GM23248 (cell line): Measurements from ENCODE around the gene NEGR1. TPM values are rescaled to one million over a fixed set of nuclear protein-coding genes. Genes with fewer than 3 reads are reported as not detected.

Source experiments
- DNase-seq: peaks from one replicate; pipeline ENCODE4 v3.0.0-alpha.2; 2015
- H2AFZ ChIP-seq: fragments of 200-600 bp; sonication (generic); 2 replicates; pipeline ENCODE4 v1.6.1; 2016; ENCODE audit warnings: antibody characterized with exemption
- H3F3A ChIP-seq: fragments of 200-600 bp; sonication (generic); 2 replicates; pipeline ENCODE4 v1.6.1; 2016; ENCODE audit warnings: mild to moderate bottlenecking, antibody characterized with exemption, mixed run types; ENCODE audit not compliant: insufficient read depth
- H3K27ac ChIP-seq: fragments of 200-600 bp; sonication (generic); 2 replicates; pipeline ENCODE4 v1.5.1; 2016; ENCODE audit warnings: mild to moderate bottlenecking
- H3K27me3 ChIP-seq: fragments of 200-600 bp; sonication (generic); replicated peaks from 2 replicates; pipeline ENCODE4 v1.6.1; 2016; ENCODE audit warnings: mild to moderate bottlenecking; ENCODE audit not compliant: insufficient read depth
- H3K36me3 ChIP-seq: fragments of 200-600 bp; sonication (generic); 2 replicates; pipeline ENCODE4 v1.6.1; 2016; ENCODE audit warnings: low read depth, mild to moderate bottlenecking
- H3K4me1 ChIP-seq: fragments of 200-600 bp; sonication (generic); 2 replicates; pipeline ENCODE4 v1.6.1; 2016; ENCODE audit warnings: mild to moderate bottlenecking; ENCODE audit not compliant: insufficient read depth
- H3K4me2 ChIP-seq: fragments of 200-600 bp; sonication (generic); one replicate; pipeline ENCODE4 v1.6.1; 2016; ENCODE audit warnings: mild to moderate bottlenecking; ENCODE audit not compliant: unreplicated experiment
- H3K4me3 ChIP-seq: fragments of 200-600 bp; sonication (generic); 2 replicates; pipeline ENCODE4 v1.5.1; 2016; ENCODE audit warnings: mild to moderate bottlenecking
- H3K79me2 ChIP-seq: fragments of 200-600 bp; sonication (generic); 2 replicates; pipeline ENCODE4 v1.6.1; 2016; ENCODE audit warnings: mild to moderate bottlenecking; ENCODE audit not compliant: insufficient read depth
- H3K9ac ChIP-seq: fragments of 200-600 bp; sonication (generic); 2 replicates; pipeline ENCODE4 v1.6.1; 2016; ENCODE audit warnings: mild to moderate bottlenecking
- H3K9me2 ChIP-seq: fragments of 200-600 bp; sonication (generic); 2 replicates; pipeline ENCODE4 v1.6.1; 2016; ENCODE audit warnings: mixed run types, mild to moderate bottlenecking, moderate library complexity; ENCODE audit not compliant: insufficient read depth
- H3K9me3 ChIP-seq: fragments of 200-600 bp; sonication (generic); one replicate; pipeline ENCODE4 v1.6.1; 2017; ENCODE audit warnings: low read depth
- H4K20me1 ChIP-seq: fragments of 200-600 bp; sonication (generic); 2 replicates; pipeline ENCODE4 v1.6.0; 2016; ENCODE audit not compliant: insufficient read depth
- EZH2 ChIP-seq: fragments of 200-600 bp; sonication (generic); IDR thresholded peaks from 2 replicates; pipeline ENCODE4 v1.6.1; 2018; ENCODE audit warnings: antibody characterized with exemption, mild to moderate bottlenecking; ENCODE audit not compliant: insufficient read depth, poor library complexity, severe bottlenecking
- EZH2phosphoT487 ChIP-seq: fragments of 200-600 bp; sonication (generic); IDR thresholded peaks from 2 replicates; pipeline ENCODE4 v1.6.1; 2018; ENCODE audit warnings: antibody characterized with exemption, moderate library complexity, mild to moderate bottlenecking, low read depth; ENCODE audit not compliant: insufficient read depth
- WGBS, 2 experiments: methylation state at CpG; one replicate each; pipeline ENCODE4 v1.1.6; 2015 to 2017; ENCODE audit warnings: low lambda C conversion rate in 2 of 2, low coverage in 1 of 2; ENCODE audit errors: missing lambda C conversion rate in 2 of 2; 5-methylcytosine and 5-hydroxymethylcytosine counted together
- in situ Hi-C: fragments of 300-500 bp; cut with MboI; formaldehyde crosslinking; loops from 2 replicates; pipeline ENCODE4 v1.15.0; 2020
- polyA plus RNA-seq: library from polyadenylated mRNA; unstranded; fragments of >200 nt; fragmentation: Nextera tagmentation; extraction: Ambion mirVana; gene quantifications from 2 replicates; pipeline ENCODE4 v1.2.1, GENCODE V29; 2016
- small RNA-seq: library from RNA; depleted of rRNA; stranded (forward); fragments of <200 nt; gene quantifications from one replicate; pipeline ENCODE3, GENCODE V24; 2014; ENCODE audit warnings: low read depth, low replicate concordance
- total RNA-seq: library from RNA; depleted of rRNA; stranded (reverse); fragments of >200 nt; shearing (Covaris generic); gene quantifications from 2 replicates; pipeline ENCODE4 v1.2.3, GENCODE V29; 2014

The NEGR1 gene
- total and polyA plus RNA-seq, 2 experiments from 2014 or later: 14.3 to 15.7 TPM

DNA sequence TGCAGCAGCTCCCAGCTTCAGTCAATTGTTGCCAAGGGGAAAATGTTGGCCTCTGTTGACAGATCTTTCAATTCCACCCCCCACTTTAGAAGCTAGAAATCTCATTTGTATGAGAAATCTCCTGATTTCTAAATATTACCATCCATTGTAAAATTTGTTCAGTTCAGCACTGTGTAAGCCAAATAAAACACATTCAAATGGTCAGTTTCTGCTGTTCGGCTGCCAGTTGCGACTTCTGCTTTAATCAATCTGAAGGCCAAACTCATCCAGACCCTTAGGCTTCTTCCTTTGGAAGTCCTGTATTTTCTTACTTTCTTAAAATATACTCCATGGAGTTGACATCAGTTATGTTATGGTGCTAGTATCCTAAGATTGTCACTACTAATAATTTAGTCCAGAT lies 920.3 kb downstream of the NEGR1 start:
- Histone ChIP-seq H3K27ac (no peak overlapping the region), H3K4me2 (no peak overlapping the region), H3K9me2 (0 out of 2 replicates have a peak, but pooled peaks cover 4% of the 10 kb centered on the region), H3K9me3 (no peaks in the 10 kb centered on the region), H2AFZ (no peak overlapping the region), H3K4me1 (peaks cover 19% of the 10 kb centered on the region), H3K27me3 (no peaks in the 10 kb centered on the region), H3F3A (peaks cover 16% of the 10 kb centered on the region; the same call in 1 of the 2 replicates), H3K4me3 (no peak overlapping the region), H3K9ac (no peak overlapping the region), H3K79me2 (no peaks in the 10 kb centered on the region), H4K20me1 (no peaks in the 10 kb centered on the region), H3K36me3 (no peaks in the 10 kb centered on the region)
- WGBS, 2 experiments: 85 to 92% methylated on average over 2 of the region's 2 CpGs
- in situ Hi-C loops: no loop called here
- DNase-seq: no peak
- TF ChIP-seq EZH2phosphoT487 (no peak), EZH2 (no peak)

DNA sequence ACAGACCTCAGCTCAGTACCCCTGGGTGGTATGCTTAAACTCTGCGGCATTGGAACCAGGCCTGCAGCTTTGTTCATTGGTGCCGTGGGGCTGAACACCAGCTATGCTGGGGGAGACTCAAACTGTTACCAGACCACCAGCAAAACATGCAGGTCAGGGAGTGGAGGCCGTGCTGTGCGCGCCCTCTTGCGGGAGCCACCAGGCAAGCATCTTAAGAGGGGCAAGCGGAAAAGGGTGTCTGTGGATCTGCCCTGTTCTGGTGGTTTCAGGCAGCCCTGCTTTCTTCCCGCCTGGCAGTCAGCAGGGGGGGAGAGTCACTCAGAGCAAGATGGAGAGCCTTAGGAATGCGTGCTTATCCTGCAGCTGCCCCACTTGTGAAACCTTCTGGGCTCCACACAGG lies 924.6 kb downstream of the NEGR1 start:
- WGBS, 2 experiments: 86 to 87% methylated on average over 9 of the region's 9 CpGs
- no peak overlapping the region for H3K4me3 ChIP-seq
- no peak overlapping the region for H3K27ac ChIP-seq
- no peaks in the 10 kb centered on the region for H3K9me3 ChIP-seq
- TF ChIP-seq EZH2 (no peak), EZH2phosphoT487 (no peak)
- H3K4me1 ChIP-seq: no peaks in the 10 kb centered on the region
- H3K9ac ChIP-seq: no peak overlapping the region
- H4K20me1 ChIP-seq: no peaks in the 10 kb centered on the region
- no peaks in the 10 kb centered on the region for H3K27me3 ChIP-seq
- DNase-seq: no peak
- no peak overlapping the region for H3K4me2 ChIP-seq
- no peaks in the 10 kb centered on the region for H3K36me3 ChIP-seq
- H3K79me2 ChIP-seq: no peaks in the 10 kb centered on the region
- in situ Hi-C loops: no loop called here
- H2AFZ ChIP-seq: no peak overlapping the region
- H3F3A ChIP-seq: no peaks in the 10 kb centered on the region
- no peaks in the 10 kb centered on the region for H3K9me2 ChIP-seq

GRCh38 chr1:71351438-71351837 lies 930.9 kb downstream of the NEGR1 start:
- Histone ChIP-seq H3K36me3 (no peaks in the 10 kb centered on the region), H3K27ac (no peak overlapping the region), H3K4me2 (peak overlapping the region; percentile 2), H4K20me1 (no peaks in the 10 kb centered on the region), H3K79me2 (no peaks in the 10 kb centered on the region), H2AFZ (no peak overlapping the region), H3K4me1 (peaks cover 15% of the 10 kb centered on the region), H3K9me3 (no peaks in the 10 kb centered on the region), H3K4me3 (no peak overlapping the region), H3K9ac (no peak overlapping the region), H3F3A (peaks cover 9% of the 10 kb centered on the region), H3K27me3 (no peaks in the 10 kb centered on the region), H3K9me2 (no peaks in the 10 kb centered on the region; the same call in 1 of the 2 replicates)
- TF ChIP-seq EZH2phosphoT487 (no peak), EZH2 (no peak)
- 91 to 94% methylated on average over 1 of the region's 1 CpG for WGBS, 2 experiments
- DNase-seq: peak; percentile 90
- in situ Hi-C loops: no loop called here

- H3K9ac ChIP-seq: no peak overlapping the region
- in situ Hi-C loops: no loop called here
- H3F3A ChIP-seq: peaks cover 9% of the 10 kb centered on the region
- no peak overlapping the region for H3K27ac ChIP-seq
- peak; percentile 5 for DNase-seq
- no peaks in the 10 kb centered on the region for H3K79me2 ChIP-seq
- H3K9me3 ChIP-seq: no peaks in the 10 kb centered on the region
- H4K20me1 ChIP-seq: no peaks in the 10 kb centered on the region
- H3K9me2 ChIP-seq: no peaks in the 10 kb centered on the region; the same call in 1 of the 2 replicates
- TF ChIP-seq EZH2phosphoT487 (no peak), EZH2 (no peak)
- H3K4me3 ChIP-seq: no peak overlapping the region
- H3K36me3 ChIP-seq: no peaks in the 10 kb centered on the region
- 73 to 74% methylated on average over 2 of the region's 2 CpGs for WGBS, 2 experiments
- H3K4me1 ChIP-seq: peaks cover 15% of the 10 kb centered on the region
- H2AFZ ChIP-seq: no peak overlapping the region
- no peaks in the 10 kb centered on the region for H3K27me3 ChIP-seq
- H3K4me2 ChIP-seq: peak overlapping the region; percentile 2
These were observed 931.5 kb downstream of the NEGR1 start for GRCh38 chr1:71350805-71351204.

GRCh38 chr1:71350330-71350729 lies 932.0 kb downstream of the NEGR1 start:
- H3K4me3 ChIP-seq: no peak overlapping the region
- H3F3A ChIP-seq: peaks cover 9% of the 10 kb centered on the region
- H3K4me1 ChIP-seq: peaks cover 15% of the 10 kb centered on the region
- no peak overlapping the region for H3K27ac ChIP-seq
- H3K4me2 ChIP-seq: no peak overlapping the region
- no peaks in the 10 kb centered on the region for H3K79me2 ChIP-seq
- in situ Hi-C loops: no loop called here
- H3K36me3 ChIP-seq: no peaks in the 10 kb centered on the region
- no peak overlapping the region for H3K9ac ChIP-seq
- 96 to 100% methylated on average over 1 of the region's 1 CpG for WGBS, 2 experiments
- no peak for DNase-seq
- H3K9me3 ChIP-seq: no peaks in the 10 kb centered on the region
- no peak for TF ChIP-seq EZH2phosphoT487
- no peak for TF ChIP-seq EZH2
- no peak overlapping the region for H2AFZ ChIP-seq
- H3K27me3 ChIP-seq: no peaks in the 10 kb centered on the region
- H3K9me2 ChIP-seq: no peaks in the 10 kb centered on the region; the same call in 1 of the 2 replicates
- H4K20me1 ChIP-seq: no peaks in the 10 kb centered on the region

Small RNA genes within 50 kb of the gene (small RNA-seq; reads per million reads assigned to genes)
- not detected for gene AL358453.1
- not detected for gene AL359821.1
